ENCODE results near the gene UBE2J1. TPM values are rescaled to one million over a fixed set of nuclear protein-coding genes. Genes with fewer than 3 reads are reported as not detected.
A peak's percentile ranks its signal among the peaks of the same experiment; 100 is the strongest.

UBE2J1 gene
- total and polyA plus RNA-seq, 2 experiments from 2014 or later, result 44.7 to 64.1 TPM

DNA sequence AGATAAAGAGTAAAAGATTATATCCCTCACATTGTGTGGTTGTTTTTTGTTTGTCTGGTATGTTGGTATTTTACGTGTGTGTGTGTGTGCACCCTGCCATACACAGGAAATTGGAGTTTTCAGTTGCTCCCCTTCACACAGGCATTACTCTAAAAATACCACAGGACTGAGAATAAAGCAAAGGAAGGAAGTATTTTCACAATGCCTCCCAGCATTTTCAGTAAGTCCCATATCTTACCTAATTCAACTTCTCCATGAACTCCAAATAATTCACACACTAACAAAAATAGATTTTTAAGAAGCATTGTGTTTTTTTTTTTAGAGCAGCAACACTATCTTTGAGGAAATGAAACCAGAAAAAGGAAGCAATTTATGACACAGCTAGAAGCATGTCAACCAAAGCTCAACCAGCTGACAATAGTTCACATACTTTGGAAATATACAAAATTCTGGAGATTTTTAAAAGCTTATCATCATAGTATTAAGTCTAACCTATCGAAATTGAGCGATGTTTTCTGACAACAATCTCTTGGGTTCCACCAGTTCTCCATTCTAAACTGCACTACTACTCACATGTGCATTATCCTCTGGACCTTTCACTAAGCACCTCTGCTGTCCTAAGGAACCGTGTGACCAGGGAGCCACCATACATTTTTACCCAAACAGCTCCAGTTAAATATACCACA, 2.1 kb downstream of the UBE2J1 start:
- DNase-seq (ENCODE audit: low spot score), result no peak
- TF ChIP-seq EZH2phosphoT487 (IDR thresholded peaks at IDR 0.05; ENCODE audit: low read depth, severe bottlenecking, unreplicated experiment) (no peak), EZH2 (IDR thresholded peaks at IDR 0.05; ENCODE audit: borderline replicate concordance) (no peak)
- TF ChIP-seq, protein P1, sequence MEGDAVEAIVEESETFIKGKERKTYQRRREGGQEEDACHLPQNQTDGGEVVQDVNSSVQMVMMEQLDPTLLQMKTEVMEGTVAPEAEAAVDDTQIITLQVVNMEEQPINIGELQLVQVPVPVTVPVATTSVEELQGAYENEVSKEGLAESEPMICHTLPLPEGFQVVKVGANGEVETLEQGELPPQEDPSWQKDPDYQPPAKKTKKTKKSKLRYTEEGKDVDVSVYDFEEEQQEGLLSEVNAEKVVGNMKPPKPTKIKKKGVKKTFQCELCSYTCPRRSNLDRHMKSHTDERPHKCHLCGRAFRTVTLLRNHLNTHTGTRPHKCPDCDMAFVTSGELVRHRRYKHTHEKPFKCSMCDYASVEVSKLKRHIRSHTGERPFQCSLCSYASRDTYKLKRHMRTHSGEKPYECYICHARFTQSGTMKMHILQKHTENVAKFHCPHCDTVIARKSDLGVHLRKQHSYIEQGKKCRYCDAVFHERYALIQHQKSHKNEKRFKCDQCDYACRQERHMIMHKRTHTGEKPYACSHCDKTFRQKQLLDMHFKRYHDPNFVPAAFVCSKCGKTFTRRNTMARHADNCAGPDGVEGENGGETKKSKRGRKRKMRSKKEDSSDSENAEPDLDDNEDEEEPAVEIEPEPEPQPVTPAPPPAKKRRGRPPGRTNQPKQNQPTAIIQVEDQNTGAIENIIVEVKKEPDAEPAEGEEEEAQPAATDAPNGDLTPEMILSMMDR (IDR thresholded peaks at IDR 0.05; ENCODE audit: poor library complexity), result no peak

DNA sequence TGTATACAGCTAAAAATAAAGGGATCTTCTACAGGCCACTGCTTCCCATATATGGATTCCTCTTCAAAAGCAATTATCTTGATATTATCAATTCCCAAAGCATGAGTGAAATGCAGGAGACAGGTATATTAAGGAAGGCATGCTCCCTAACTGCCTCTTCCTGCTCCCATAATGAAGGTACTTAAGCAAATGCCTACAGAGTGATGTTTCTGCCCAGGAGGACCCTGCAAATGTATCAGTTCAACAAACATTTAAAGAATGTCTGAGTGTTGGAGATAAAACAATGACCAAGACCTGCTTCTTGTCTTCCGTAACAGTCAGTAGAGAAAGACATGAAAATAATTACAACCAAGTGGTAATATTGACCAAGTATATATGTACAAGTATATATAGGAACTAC, 4.2 kb downstream of the UBE2J1 start:
- no peak for DNase-seq (ENCODE audit: low spot score)
- H3K36me3 ChIP-seq (replicated peaks; ENCODE audit: insufficient read depth, low read depth), result no peaks in the 10 kb centered on the region
- H3K9me2 ChIP-seq (replicated peaks; ENCODE audit: insufficient read depth), result no peaks in the 10 kb centered on the region
- H4K20me1 ChIP-seq (ENCODE audit: insufficient read depth, poor library complexity, severe bottlenecking), result peaks cover 76% of the 10 kb centered on the region
- H3K4me2 ChIP-seq, result peak overlapping the region; percentile 31
- 87% methylated on average over 1 of the region's 1 CpG for WGBS (ENCODE audit: low lambda C conversion rate, missing lambda C conversion rate)
- H3K9me3 ChIP-seq (ENCODE audit: low read depth), result no peaks in the 10 kb centered on the region
- H3K27me3 ChIP-seq, result no peaks in the 10 kb centered on the region
- H2AFZ ChIP-seq, result no peak overlapping the region
- H3K4me1 ChIP-seq (ENCODE audit: insufficient read depth), result peaks cover 30% of the 10 kb centered on the region
- H3K27ac ChIP-seq, result peak overlapping the region; percentile 26
- no peak for TF ChIP-seq EZH2phosphoT487 (IDR thresholded peaks at IDR 0.05; ENCODE audit: low read depth, severe bottlenecking, unreplicated experiment)
- TF ChIP-seq EZH2 (IDR thresholded peaks at IDR 0.05; ENCODE audit: borderline replicate concordance), result no peak
- TF ChIP-seq, protein P1 (IDR thresholded peaks at IDR 0.05; ENCODE audit: poor library complexity), result no peak
- H3K4me3 ChIP-seq, result no peak overlapping the region
- peaks cover 86% of the 10 kb centered on the region for H3K79me2 ChIP-seq

More for the DNA sequence above, 2.1 kb downstream of the UBE2J1 start:
- Histone ChIP-seq H3K9me3 (ENCODE audit: low read depth) (no peaks in the 10 kb centered on the region), H3K36me3 (replicated peaks; ENCODE audit: insufficient read depth, low read depth) (no peaks in the 10 kb centered on the region), H3K27me3 (no peaks in the 10 kb centered on the region), H3K4me1 (ENCODE audit: insufficient read depth) (peaks cover 30% of the 10 kb centered on the region), H4K20me1 (ENCODE audit: insufficient read depth, poor library complexity, severe bottlenecking) (peaks cover 56% of the 10 kb centered on the region), H3K27ac (peak overlapping the region; percentile 3), H3K79me2 (peaks cover 65% of the 10 kb centered on the region), H3K4me3 (no peak overlapping the region), H3K9me2 (replicated peaks; ENCODE audit: insufficient read depth) (no peaks in the 10 kb centered on the region), H2AFZ (no peak overlapping the region), H3K4me2 (peak overlapping the region; percentile 89)
- WGBS (ENCODE audit: low lambda C conversion rate, missing lambda C conversion rate), result 61% methylated on average over 4 of the region's 4 CpGs

DNA sequence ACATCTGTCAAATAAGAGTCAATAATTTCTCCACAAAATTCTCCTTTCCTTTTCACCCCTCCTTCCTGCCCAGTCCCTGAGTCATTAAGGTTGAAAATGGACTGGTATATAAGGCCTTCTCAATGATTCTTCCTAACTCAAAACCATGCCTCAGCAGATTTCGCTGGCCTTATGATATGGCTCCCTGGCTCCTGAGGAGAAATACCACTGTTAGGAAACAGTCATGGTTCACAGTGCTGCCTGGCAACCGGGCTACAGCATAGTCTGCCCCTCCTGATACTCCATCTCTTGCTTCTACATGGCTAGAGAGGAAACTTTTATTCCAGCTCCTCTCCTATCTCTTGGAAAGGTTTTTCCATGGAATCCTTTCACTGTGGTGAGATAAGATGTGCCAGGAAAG, 4.7 kb downstream of the UBE2J1 start:
- peaks cover 89% of the 10 kb centered on the region for H3K79me2 ChIP-seq
- H3K4me3 ChIP-seq, result no peak overlapping the region
- no peaks in the 10 kb centered on the region for H3K9me2 ChIP-seq (replicated peaks; ENCODE audit: insufficient read depth)
- peaks cover 30% of the 10 kb centered on the region for H3K4me1 ChIP-seq (ENCODE audit: insufficient read depth)
- no peak overlapping the region for H2AFZ ChIP-seq
- no peaks in the 10 kb centered on the region for H3K36me3 ChIP-seq (replicated peaks; ENCODE audit: insufficient read depth, low read depth)
- H3K9me3 ChIP-seq (ENCODE audit: low read depth), result no peaks in the 10 kb centered on the region
- 57% methylated on average over 2 of the region's 2 CpGs for WGBS (ENCODE audit: low lambda C conversion rate, missing lambda C conversion rate)
- H3K27me3 ChIP-seq, result no peaks in the 10 kb centered on the region
- peak overlapping the region; percentile 26 for H3K27ac ChIP-seq
- H3K4me2 ChIP-seq, result peak overlapping the region; percentile 31
- peaks cover 77% of the 10 kb centered on the region for H4K20me1 ChIP-seq (ENCODE audit: insufficient read depth, poor library complexity, severe bottlenecking)
- DNase-seq (ENCODE audit: low spot score), result peak; percentile 63
- TF ChIP-seq EZH2 (IDR thresholded peaks at IDR 0.05; ENCODE audit: borderline replicate concordance), result no peak
- no peak for TF ChIP-seq EZH2phosphoT487 (IDR thresholded peaks at IDR 0.05; ENCODE audit: low read depth, severe bottlenecking, unreplicated experiment)
- TF ChIP-seq, protein P1 (IDR thresholded peaks at IDR 0.05; ENCODE audit: poor library complexity), result no peak

All from hepatocyte (in vitro differentiated cells).